Hematopoietic multipotent progenitor cell treated with erythropoietin and hydrocortisone succinate and interleukin-3 and kit ligand, for 15 days (in vitro differentiated cells): Measurements from ENCODE around the gene PNRC2.
A peak's percentile ranks its signal among the peaks of the same experiment; 100 is the strongest.
"Not testable (repeated sequence)": the region's sequence is repeated elsewhere in the genome, so short reads cannot be mapped to it uniquely, and the experiment has no call there.

Experiments
- DNase-seq: peaks from one replicate; pipeline ENCODE4 v3.0.0-alpha.2; 2015; ENCODE audit warnings: low spot score

Gene PNRC2

GRCh38 chr1:23953020-23953419, 6.6 kb upstream of the PNRC2 start:
- DNase-seq = no peak

DNA sequence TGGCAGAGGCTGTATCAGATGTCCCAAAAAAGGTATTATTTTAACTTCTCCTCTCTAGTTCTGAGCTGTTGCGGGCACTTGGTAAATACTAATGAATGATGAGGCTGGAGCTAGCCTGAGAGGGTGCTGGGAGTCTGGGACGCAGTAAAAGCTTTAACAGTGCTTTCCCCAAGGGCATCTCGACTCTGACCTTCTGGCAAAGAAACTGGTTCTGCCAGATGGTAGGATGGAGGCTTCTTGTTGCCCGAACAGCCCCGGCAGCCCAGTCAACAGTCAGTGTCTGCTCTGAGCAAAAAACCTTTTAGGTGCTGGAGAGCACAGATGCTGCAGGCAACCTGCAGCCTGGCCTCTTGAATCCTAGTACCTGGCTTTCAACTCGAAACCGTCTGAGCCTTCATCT, 2.5 kb upstream of the PNRC2 start:
- no peak for DNase-seq

GRCh38 chr1:23958040-23958809, 1.4 kb upstream of the PNRC2 start:
- not testable (repeated sequence) for DNase-seq

DNA sequence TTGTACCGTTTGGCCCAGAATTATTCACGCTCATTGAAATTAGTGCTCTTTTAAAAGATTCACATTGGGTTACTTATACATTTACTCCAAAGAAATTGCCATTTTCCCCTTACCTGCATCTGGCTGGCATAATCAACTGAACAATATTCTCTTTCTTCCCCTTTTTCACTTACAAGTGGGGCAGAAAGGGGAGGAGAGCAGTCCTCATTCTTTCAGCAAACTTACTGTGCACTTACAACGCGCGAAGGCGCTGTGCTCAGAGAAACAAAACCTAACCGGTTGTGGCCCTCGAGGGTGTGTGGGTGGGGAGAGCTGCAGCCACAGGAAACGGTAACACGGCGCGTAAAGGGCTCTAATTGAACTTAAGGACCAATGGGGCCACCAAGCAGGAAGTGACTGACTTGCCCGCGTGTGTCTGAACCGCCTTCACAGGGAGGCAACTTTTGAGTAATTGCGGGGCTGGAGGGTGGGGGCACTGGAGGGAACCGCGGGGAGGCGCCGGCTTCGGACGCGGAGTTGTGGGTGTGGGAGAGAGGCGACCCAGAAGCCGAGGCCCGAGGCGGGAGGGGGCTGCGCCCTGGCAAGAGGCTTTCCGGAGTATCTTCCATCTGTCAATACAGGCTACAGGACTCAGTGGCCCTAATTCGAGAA, 693 bp upstream of the PNRC2 start:
- DNase-seq = peak; percentile 79

DNA sequence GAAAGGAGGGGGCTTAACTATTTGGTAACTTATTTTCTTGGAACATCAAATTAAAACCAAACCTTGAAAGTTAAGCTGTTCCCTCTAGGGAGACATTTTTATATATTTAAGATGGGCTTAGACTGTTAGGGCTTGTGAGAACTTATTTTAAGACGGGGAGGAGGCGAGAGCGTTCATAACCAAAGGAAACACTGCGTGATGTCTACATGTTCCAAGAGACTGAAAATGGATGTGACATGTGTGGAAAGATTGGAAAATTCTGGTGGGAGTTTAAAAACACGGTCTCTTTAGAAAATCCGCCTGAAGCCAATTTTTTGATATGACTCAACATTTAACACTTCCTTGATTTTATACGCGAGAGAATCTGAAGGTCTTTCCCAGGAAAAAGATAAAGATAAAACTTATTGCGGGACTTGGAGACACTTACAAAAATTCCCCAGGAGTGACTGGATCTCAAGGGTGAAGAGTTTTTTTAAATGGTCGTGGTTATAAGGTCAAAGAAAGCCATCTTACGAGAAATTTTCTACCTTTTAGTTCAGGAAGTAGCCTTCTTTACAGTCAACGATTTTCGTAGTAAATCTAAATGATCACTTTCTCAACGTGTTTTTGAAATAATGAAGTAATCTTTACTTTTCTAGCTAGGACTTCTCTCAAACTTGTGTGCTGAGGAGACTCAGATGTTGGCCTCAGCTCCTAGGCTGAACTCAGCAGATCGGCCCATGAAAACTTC, 828 bp downstream of the PNRC2 start:
- peak; percentile 18 for DNase-seq

- no peak for DNase-seq
Measured at GRCh38 chr1:23963617-23964234, 4.1 kb downstream of the PNRC2 start.

GRCh38 chr1:23964235-23964668, 4.6 kb downstream of the PNRC2 start:
- DNase-seq = no peak

- peak; percentile 13 for DNase-seq
Measured at GRCh38 chr1:23964790-23965740, 5.4 kb downstream of the PNRC2 start.

DNA sequence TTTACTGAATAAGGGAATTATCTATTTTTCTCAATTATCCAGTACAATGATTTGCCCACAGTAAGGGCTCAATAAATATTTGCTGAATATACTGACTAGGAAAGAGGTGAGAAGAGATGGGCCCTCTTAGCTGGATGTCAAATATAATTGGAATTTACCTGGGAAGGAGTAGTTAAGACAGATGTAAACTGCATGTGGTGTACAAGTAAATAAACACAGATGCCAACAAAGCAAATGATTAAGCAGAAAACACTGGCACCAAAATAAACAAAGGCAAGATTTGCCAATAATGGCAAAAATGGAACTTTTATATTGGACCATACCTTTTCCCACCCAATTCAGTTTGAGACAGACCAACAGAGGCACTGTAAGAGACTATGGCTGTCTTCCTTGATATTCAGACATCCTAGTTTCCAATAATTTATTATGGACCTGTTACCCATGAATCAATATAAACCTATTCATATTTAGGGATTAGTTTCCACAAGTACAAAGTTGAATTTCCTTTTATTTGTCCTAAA, 7.4 kb downstream of the PNRC2 start:
- DNase-seq = no peak

GRCh38 chr1:23967871-23968270, 8.2 kb downstream of the PNRC2 start:
- DNase-seq = no peak

DNA sequence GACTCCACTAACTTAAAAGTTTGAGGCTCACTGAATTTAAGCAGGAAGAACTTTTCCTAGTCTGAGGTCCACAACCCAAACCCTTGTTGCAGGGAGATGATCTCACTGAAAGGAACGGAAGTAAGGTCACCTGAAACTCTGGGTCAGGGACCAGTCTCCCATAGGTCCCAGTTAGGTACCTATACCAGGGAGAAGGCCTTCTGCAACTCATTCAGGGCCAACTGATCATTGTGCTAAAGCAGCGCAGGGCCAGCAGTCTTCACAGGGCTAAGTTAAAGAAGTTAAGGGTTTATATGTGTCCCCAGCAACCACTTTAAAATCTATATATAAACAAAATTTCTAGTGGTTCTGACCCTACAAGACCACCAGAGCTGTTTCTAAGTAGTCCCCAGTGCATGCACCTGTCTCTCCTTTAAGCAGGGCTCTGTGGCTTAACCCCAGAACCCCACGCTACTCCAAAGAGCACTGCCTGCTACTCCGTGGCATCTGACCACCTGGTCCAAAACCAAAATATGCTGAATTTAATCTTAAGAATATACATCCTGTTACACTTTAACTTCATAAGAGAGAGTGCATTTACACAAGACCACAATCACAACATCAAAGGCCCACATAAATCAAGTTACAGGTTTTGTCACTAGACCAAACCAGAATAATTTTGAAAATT, 17.7 kb downstream of the PNRC2 start:
- no peak for DNase-seq

GRCh38 chr1:23977854-23978191, 18.2 kb downstream of the PNRC2 start:
- peak; percentile 43 for DNase-seq

GRCh38 chr1:23978805-23979204, 19.2 kb downstream of the PNRC2 start:
- peak; percentile 21 for DNase-seq

GRCh38 chr1:23979387-23979880, 19.8 kb downstream of the PNRC2 start:
- DNase-seq = peak; percentile 14

DNA sequence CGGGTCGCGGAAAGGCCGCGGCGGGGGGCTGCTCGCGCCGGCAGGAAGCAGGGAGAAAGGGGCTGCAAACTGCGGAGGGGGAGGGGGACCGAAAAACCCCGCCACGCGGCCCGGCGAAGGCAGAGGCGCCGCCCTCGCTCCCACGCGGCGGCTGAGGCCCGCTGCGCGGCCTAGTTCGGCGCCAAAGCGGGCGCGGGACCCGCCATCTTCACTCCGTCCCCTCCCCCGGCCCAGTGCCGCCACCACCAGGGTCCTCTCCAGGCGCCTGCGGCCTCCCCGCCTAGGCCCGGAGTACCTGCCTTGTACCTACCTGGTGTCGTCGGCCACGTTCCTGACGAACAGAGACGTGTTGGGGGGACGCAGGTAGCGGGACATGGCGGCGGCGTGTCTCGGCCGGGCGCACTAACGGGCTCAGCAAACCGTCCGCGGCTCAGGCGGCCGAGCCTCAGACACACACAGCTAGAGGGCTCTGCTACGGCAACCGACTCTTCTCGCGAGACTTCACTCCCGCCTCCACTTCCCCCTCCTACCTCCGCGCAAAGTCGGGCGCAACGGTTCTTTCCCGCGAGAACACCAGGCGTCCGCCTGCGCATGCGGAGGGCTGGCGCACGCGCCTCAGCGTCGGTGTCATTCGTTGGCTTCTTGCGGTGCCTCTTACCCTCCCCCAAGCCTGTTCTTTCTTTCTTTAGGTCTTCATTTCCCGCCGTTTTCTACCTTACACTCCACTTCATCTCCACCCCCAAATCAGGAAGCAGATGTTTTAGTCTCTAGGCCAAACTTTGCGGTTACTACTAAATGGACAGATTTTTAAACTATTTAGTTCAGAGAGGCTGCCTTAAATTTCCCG, 20.5 kb downstream of the PNRC2 start, which contains the start of gene SRSF10:
Gene SRSF10 (minus strand): TSS at position 447 of the 847 bp plus-strand sequence. CDS start 72 bp downstream, at position 375.
- DNase-seq = peak; percentile 98

DNA sequence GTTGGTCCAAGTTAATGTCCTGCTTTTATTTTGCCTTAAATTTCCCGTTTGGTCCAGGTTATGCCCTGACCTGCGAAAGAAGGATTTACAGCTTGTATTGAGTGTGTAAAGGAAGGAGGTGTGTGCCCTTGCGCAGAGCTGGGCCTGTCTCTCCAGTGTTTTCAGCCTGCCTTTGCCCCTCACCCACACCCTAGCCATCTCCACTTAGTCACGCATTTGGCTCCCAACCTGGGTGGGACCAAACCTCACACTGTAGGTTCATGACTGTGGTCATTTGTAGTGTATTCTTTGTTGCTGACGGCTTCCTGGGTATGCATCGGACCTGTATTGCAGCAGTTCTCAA, 21.1 kb downstream of the PNRC2 start:
- peak; percentile 52 for DNase-seq

- peak; percentile 50 for DNase-seq
Measured at GRCh38 chr1:23984417-23985186, 25.0 kb downstream of the PNRC2 start.

DNA sequence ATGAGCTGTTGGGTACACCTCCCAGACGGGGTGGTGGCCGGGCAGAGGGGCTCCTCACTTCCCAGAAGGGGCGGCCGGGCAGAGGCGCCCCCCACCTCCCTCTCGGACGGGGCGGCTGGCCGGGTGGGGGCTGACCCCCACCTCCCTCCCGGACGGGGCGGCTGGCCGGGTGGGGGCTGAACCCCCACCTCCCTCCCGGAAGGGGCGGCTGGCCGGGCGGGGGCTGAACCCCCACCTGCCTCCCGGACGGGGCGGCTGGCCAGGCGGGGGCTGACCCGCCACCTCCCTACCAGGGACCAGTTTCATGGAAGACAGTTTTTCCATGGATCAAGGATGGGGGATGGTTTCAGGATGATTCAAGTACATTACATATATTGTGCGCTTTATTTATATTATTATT, 27.4 kb downstream of the PNRC2 start:
- not testable (repeated sequence) for DNase-seq

DNA sequence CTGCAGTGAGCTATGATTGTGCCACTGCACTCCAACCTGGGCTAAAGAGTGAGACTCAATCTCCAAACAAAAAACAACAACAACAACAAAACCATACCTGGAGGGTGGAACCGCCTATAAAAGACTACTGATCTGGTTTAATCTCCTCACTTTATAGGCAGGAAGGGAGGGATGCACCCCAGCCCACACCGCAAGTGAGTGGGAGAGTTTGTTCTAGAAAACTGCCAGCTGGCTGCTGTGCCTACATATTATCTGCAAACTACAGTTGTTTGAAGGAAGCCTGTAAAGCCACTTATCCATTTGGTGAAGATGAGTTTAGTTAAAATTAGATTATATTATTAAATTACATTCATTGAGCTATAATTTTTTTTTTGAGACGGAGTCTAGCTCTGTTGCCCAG, 29.6 kb downstream of the PNRC2 start:
- DNase-seq = no peak
